ENCODE measurements around the gene GLS.
"Not testable (repeated sequence)": the region's sequence is repeated elsewhere in the genome, so short reads cannot be mapped to it uniquely, and the experiment has no call there.

The GLS gene

DNA sequence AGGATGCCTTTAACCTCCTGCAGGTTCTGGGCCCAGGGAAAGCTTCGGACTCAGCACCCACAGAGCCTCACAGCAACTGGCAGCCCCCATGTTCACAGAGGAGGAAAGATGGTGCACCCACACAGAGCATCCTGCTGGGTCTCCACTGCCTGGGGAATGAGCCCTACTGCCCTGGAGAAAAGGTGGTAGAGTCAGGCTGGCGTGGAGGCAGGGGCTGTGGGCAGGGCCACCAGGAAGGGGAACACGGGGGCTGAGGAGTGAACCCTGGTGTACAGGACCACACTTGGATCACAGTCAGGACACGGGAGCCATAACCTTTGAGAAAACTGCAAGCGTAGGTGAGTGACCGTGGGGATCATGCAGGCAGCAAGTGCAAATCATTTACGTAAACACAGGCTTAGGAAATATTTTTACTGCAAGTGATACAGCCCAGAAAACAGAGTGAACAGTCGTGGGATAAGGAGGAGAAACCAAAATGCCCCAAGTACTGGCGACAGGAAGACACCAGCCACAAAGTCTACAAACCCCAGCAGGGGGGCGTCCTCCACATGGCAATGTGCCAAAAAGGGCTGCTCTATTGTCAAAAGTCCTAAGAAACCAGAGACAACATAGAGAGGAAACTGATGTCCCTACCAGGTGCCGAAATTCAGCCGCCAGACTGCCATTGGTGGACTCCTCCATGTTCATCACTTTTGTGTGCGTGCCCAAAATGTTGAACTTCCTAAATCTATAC is 105.8 kb downstream of the GLS start:
- DNase-seq (ENCODE audit: insufficient read length, low spot score) (no peak), FAIRE-seq (no peak)

DNA sequence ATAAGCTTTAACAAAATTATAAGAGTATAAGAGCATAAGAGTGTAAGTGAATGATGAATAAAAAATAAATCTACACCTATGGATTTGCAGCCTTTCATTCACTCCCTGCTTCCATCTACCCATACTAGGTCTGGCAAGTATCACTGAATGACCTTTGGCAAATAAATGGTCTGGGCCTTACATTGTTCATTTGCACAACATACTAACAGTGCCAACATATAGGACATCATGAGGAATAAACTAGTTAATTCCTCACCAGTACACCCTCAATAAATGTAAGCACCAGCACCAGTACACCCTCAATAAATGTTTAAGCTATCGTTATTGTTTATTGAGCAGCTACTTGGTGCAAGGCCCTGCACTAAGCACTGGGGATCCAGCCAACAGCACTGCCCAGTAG is 106.5 kb downstream of the GLS start:
- no peak for FAIRE-seq
- DNase-seq (ENCODE audit: insufficient read length, low spot score), result no peak

DNA sequence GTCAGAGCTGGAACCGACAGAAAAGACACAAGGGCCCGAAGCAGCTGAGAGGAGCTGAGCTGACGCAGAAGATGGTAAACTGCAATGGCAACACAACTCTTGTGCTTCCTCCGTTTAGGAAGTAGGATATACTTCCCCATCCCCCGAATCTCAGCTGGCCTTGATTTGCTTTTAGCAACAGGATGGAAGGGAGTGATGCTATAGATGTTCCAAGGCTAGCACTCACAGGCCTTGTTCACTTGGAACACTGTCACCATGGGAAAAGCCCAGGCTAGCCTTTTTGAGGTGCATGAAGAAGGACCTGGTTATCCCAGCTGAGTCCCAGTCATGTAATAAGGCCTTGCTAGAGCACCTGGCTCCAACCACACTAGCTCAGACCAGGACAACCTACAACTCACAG is 107.3 kb downstream of the GLS start:
- FAIRE-seq (no peak), DNase-seq (ENCODE audit: insufficient read length, low spot score) (no peak)

DNA sequence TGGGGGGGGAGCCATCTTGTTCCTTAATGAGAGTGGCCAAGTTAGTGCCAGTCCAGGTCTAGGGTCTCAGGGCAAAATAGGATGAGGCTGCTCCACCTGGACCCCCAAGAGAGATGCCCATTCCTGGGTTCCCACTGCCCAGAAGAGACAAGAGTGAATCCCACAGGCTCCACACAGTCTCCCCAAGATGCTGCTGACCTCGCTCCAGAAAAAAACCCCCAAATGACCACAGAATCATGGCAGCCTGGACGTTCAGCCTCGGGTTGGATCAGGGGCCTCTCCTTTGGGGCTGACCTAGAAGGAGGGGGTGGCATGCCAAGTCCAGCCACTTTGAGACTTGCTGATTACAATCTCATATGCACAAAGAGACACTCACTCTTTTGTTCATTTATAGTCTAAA is 108.3 kb downstream of the GLS start:
- FAIRE-seq, result no peak
- DNase-seq (ENCODE audit: insufficient read length, low spot score), result no peak

DNA sequence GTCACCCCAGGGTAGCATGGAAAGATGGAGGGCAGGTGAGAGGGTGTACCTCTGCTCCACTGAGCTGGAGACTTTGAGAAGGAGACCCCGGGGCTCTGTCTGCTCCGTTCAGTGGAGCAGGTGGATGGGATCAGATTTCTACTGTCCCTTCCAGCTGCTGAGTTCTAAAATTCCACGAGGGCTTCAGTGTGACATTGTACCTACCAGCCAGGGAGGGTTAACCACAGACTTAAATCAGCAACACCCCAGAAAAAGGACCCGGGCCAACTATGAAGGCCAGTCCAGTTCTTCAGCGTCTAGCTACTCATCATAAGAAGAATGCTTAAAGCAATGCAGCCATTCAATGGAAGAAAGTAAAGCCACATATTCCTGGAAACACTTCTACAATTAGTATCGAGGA is 109.5 kb downstream of the GLS start:
- FAIRE-seq (no peak), DNase-seq (ENCODE audit: insufficient read length, low spot score) (no peak)

DNA sequence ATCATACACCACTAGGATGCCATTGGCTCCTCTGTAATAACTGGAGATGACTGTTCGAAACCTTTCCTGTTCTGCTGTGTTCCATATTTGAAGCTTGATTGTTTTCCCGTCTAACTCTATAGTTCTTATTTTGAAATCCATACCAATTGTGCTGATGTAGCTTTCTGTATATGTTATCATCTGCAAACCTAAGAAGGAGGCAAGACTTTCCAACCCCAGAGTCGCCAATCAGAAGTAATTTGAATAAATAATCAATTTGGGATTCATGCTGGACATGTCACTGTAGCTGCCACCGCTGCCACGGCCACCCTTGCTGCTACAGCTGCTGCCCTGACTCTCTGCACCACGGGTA is 112.6 kb downstream of the GLS start:
- FAIRE-seq (no peak), DNase-seq (ENCODE audit: insufficient read length, low spot score) (no peak)

DNA sequence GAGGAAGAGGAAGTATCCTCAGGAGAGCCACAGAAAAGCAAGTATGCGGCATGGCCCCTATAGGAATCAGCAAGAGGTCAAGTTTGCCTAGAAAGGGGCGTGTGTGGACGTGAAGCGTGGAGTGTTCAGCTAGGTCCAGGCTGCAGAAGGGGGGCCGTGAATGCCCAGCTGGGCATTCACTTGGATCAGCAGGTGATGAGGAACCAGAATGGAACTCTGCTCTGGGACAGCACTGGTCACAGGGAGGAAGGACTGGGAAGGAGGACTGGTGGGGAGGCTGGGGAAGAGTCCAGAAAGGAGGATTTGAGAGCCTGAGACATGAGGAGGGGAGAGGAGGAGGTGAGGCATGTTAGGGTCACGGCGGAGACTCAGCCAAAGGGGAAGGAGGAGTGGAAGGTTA is 113.5 kb downstream of the GLS start:
- FAIRE-seq, result no peak
- DNase-seq (ENCODE audit: insufficient read length, low spot score), result no peak

DNA sequence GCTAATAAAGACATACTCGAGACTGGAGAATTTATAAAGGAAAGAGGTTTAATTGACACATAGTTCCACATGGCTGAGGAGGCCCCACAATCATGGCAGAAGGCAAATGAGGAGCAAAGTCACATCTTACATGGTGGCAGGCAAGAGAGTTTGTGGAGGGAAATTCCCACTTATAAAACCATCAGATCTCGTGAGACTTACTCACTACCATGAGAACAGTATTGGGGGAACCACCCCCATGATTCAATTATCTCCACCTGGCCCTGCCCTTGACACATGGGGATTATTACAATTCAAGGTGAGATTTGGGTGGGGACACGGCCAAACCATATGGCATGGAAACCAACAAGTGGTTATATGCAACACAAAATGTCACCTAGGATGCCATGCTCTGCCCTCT is 114.7 kb downstream of the GLS start:
- not testable (repeated sequence) for FAIRE-seq; DNase-seq (ENCODE audit: insufficient read length, low spot score)

DNA sequence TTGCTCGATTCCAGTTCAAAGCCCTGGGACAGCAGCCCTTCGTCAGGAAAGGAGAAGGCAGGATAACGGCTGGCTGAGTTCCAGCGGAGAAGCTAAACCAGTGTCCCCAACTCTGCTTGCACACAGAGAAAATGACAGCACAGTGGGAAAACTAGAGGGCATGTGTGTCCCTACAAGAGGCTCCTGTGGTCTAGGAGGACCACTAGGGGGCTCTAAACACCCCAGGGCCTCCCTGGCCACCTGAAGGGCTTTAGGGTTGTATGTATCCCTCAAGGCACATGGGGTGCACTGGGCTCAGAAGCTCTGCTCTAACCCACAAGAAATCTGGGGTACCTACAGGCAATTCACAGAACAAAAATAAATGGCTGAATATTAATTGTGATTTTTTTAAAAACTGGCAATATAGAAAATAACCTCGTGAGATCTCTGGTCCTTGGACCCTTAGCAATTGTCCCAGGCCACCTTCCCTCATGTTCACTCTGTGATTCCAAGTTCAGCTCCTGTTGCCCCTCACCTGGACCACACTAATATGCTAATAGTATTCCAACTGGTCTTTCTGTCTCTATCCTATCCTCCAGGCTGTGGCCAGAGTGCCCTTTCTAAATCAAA is 115.8 kb downstream of the GLS start:
- DNase-seq (ENCODE audit: insufficient read length, low spot score), result peak; percentile 66
- FAIRE-seq, result no peak

DNA sequence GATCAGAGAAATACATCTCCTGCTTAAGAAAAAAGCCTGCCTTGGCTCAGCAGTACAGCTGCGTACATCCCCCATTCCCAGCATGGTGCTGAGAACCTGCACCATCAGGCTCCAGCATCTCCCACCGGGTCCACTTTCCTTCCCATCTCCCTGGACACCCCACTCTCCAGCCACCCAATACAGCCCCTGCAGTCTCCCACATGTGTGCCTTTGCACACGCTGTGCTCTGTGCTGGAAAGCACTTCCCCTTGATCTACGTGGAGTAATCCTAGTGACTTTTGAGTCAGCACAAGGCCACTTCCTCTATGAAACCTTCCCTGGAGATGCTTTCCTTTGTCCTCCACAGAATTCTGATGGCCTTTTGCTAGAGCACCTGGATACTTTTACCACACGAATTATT is 116.3 kb downstream of the GLS start:
- FAIRE-seq, result no peak

DNA sequence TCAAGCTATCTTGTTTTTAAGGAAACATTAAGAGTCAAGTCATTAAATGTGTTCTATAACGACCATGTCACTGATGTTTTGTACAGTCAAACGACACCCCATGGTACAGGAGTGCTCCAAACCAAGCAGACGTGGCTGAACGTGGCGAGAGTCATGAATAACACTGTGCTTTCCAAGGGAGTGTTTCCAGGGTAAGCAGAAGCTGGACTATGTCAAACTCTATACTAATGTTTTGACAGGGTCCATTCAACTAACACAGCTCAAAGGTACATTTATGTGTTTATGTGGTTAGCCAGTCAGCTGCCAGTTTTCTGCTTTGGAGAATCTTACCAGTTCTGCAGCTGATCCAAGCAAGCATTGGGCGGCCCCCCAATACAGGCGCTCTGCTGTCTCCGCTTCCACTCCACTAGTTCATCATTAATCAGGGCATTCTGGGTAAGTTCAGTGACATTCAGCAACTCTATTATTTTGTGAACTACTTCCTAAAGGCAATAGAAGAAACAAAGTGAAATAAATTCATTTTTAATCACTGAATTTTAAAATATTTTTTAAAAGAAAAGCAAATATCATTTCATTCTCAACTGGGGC is 117.0 kb downstream of the GLS start:
- no peak for DNase-seq (ENCODE audit: insufficient read length, low spot score)
- no peak for FAIRE-seq

More for the DNA sequence above, 116.3 kb downstream of the GLS start:
- DNase-seq (ENCODE audit: insufficient read length, low spot score), result no peak

DNA sequence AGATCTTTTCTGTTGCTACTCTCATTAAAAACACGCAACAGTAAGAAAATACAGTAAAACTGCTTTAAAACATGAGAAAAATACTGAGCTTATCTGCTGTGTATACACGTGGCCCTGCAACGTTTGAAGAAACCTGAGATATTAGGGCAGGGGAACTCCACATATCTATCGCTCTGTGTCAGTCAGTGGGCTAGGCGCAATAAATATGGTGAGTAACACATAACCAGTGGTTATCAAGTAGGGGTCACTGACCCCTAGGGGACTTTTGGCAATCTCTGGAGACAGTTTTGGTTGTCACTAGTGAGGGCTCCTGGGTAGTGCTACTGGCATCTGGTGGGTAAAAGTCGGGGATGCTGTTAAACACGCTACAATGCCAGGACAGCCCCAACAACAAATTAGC is 118.4 kb downstream of the GLS start:
- DNase-seq (ENCODE audit: insufficient read length, low spot score) (no peak), FAIRE-seq (no peak)

DNA sequence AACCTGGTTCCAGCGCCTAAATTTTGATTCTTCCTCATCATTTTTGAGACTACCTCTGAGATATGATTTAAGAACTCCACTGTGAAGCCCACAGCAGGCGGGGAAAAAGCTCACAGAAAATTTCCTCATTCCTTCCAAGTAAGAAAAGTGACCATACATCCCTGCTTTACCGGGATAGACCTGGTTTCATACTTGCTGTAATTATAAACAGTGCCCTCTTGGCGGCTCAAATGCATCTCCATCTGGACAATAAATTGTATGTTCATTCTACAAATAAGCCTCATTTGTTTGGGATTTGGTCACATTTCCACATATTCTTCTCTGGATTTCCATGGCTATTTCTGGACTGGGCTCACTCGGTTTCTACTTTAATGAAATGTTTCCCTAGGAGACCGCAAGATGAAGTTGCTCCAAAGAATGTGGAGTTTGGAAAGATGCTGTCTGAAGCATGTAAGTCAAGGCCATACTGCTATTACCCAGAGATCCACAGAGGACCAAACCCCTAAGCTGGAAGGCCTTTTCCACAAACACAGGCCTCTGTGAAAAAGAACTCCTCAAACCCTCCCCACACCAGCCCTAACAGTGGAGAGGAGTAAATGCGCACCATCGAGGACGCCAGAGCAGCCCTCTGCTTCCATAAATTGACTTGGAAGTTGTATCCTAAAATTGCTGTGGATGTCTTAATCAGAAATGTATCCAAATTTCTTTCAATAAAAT is 119.5 kb downstream of the GLS start:
- FAIRE-seq (no peak), DNase-seq (ENCODE audit: insufficient read length, low spot score) (no peak)

DNA sequence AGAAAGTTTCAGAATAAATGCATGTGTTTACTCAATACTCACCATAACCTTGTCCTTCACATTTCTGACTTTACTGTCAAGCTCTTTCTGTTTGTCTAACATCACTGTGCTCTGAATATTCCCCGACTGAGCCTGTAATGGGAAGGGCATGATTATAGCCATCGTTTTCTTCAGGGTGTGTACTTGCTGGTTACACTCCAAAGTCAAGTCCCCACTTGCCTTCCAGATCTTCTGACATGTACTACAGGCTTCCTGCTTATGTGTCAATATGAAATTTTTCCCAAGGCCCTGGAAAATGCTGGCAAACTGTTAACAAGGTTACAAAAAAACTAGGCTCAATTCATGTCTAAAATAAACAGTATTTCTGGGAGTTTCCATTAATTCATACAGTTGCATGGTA is 120.4 kb downstream of the GLS start:
- no peak for FAIRE-seq
- no peak for DNase-seq (ENCODE audit: insufficient read length, low spot score)

DNA sequence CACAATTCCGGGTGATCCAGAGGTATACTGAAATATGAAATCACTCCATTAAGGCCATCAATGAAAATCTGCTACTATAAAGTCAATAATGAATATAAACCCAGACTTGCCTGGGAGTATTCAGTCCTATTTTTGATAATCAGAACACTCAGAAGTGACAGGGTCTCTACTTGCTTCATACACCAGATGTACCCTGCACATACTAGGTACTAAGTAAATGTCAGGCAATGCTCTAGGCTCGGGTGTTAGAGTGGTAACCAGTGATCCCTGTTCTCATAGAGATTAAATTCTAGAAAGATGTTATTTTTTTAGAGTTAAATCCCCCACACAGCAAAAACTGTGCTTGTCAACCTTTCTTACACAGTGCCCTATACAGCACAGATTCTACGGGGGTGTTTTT is 121.0 kb downstream of the GLS start:
- DNase-seq (ENCODE audit: insufficient read length, low spot score) (no peak), FAIRE-seq (no peak)

DNA sequence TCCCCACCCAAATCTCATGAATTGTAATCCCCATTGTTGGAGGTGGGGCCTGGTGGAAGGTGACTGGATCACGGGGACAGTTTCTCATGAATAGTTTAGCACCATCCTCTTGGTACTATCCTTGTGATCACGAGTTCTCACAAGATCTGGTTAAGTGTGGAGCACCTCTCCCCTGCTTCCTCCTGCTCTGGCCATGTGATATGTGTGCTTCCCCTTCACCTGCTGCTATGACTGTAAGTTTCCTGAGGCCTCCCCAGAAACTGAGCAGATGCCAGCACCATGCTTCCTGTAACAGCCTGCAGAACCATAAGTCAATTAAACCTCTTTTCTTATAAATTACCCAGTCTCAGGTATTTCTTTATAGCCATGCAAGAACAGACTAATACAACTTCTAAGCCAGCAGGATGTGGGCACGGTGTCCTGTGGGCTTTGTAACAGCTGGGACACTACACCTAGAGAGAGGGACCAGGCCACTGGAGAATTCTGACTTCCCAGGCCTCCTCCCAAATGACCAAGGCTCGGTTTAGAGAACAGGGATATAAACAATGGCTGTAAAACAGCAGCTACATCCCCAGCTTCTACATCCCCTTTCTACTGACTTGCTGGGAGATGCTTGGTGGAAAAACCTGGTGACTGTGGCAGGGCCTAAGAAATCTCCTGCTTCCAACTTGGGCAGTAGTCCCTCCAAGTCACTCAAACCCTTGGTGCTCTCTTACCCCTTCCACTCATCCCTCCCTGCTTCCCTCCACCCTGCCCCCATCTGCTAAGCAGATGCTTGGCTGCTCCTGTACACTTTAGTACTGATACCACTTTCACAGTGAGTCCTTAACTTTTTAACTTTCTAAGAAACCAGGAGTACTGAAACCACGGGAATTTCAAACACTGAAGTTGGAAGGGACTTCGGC is 123.0 kb downstream of the GLS start:
- DNase-seq (ENCODE audit: insufficient read length, low spot score), result no peak
- FAIRE-seq, result peak; percentile 80

DNA sequence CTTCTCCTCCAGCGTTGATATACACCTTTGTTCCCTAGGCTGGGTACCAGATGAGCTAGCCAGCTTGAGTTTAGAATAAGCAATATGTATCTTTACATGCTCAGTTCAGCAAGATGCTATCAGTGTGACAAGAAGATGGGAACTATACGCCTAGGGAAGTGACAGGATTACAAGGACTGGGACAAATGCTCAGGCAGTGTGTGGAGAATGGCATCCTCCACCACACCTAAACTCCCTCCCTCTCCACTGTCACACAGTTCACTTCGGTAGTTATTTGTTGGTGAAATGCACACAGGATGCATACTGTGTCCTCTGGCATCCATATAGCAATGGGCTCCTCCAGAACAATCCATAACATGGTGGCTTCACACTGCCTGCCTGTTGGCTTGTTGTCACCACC is 125.7 kb downstream of the GLS start:
- peak; percentile 72 for FAIRE-seq
- DNase-seq (ENCODE audit: insufficient read length, low spot score), result no peak

DNA sequence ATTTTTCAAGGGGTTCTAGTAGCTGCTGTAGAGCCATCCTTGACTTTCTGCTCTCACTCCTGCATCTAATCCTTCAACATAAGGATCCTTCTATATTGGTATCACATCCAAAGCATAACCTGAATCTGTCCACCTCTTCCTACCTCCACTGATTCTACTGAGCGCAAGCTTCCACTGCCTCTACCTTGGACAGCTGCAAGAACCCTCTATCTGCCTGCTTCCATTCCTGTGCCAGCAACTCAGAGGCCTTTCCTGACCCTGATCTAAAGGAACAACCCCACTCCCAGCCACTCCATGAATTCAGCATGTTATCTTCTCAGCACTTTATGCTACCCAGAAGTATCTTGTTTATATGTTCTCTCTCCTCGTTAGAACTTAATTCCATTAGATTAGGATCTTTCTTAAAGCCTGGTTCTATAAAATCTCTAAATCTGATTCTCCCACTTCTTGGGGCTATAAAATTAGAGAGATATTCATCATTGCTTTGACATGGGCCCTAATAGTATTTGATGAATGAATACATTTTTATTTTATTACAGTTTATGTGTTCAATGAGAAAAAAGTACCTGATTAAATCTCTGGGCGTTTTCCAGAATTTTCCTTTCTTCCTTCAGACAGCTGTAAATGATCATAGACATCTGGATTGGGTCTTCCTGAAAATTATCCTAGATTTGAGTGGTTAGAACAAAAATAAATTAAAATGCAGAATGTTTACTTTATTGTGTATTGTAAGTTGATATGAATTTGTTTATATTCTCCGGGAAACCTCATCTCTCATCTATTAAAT is 126.6 kb downstream of the GLS start:
- DNase-seq (ENCODE audit: insufficient read length, low spot score) (no peak), FAIRE-seq (peak; percentile 13)

DNA sequence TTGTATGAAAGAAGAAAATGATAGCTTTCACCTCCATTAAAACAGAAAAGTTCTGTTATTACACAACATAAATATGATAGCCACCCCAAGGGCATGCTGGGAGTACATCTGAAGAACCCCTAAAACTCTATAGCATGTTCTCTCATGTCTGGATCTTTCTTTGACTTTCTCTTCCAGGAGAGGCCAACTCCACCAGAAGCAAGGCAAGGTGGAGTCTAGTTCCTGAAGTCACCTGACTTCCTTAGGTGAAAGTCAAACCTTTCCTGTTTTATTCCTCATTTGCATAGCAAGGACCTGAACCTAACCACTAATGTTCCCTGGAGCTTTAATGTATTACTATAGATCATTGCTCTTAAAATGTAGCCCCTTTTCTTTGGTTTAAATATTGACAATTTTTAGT is 127.7 kb downstream of the GLS start:
- FAIRE-seq (no peak), DNase-seq (ENCODE audit: insufficient read length, low spot score) (no peak)

Data from HTR-8/SVneo (cell line).